ENCODE measurements around the gene PGBD1. TPM values are rescaled to one million over a fixed set of nuclear protein-coding genes. Genes with fewer than 3 reads are reported as not detected.

The PGBD1 gene
- total RNA-seq, 1 donor from 2014 or later = 7.9 TPM

- Histone ChIP-seq H3K9me3 (ENCODE audit: insufficient read depth, low read depth, low read length) (no peaks in the 10 kb centered on the region), H3K9ac (ENCODE audit: low read length) (no peak overlapping the region), H4K20me1 (ENCODE audit: insufficient read depth, low read length) (no peaks in the 10 kb centered on the region), H3K79me2 (ENCODE audit: insufficient read depth, low read length) (no peaks in the 10 kb centered on the region), H3K27ac (ENCODE audit: low read depth, low read length) (peak overlapping the region; percentile 95), H3K4me2 (ENCODE audit: low read length) (peak overlapping the region; percentile 87), H2AFZ (ENCODE audit: low read depth, low read length) (no peak overlapping the region), H3K4me1 (ENCODE audit: insufficient read depth, low read length) (peaks cover 14% of the 10 kb centered on the region), H3K4me3 (ENCODE audit: insufficient read depth, low read depth, low read length) (no peak overlapping the region), H3K27me3 (ENCODE audit: insufficient read depth, low read length) (no peaks in the 10 kb centered on the region), H3K36me3 (ENCODE audit: insufficient read depth, low read length) (no peaks in the 10 kb centered on the region)
- DNase-seq (ENCODE audit: low read depth) (no peak), FAIRE-seq (no peak)
- H3K27me3 Mint-ChIP-seq (ENCODE audit: low read depth, unreplicated experiment) = no peaks in the 10 kb centered on the region
- TF ChIP-seq CTCF (IDR thresholded peaks at IDR 0.05; ENCODE audit: insufficient read depth, low read depth, low read length) = no peak
- H3K27ac Mint-ChIP-seq (ENCODE audit: unreplicated experiment) = no peak overlapping the region
- peaks cover under 1% of the 10 kb centered on the region for H3K9me3 Mint-ChIP-seq (ENCODE audit: unreplicated experiment)
- H3K4me1 Mint-ChIP-seq (ENCODE audit: low read depth, unreplicated experiment) = no peaks in the 10 kb centered on the region
- no peak overlapping the region for H3K4me3 Mint-ChIP-seq (ENCODE audit: unreplicated experiment)
- peaks cover under 1% of the 10 kb centered on the region for H3K36me3 Mint-ChIP-seq (ENCODE audit: low read depth, unreplicated experiment)
Measured at GRCh38 chr6:28334286-28335039, 53.1 kb downstream of the PGBD1 start.

GRCh38 chr6:28335040-28335563 lies 53.7 kb downstream of the PGBD1 start:
- H3K9me3 Mint-ChIP-seq (ENCODE audit: unreplicated experiment) = no peaks in the 10 kb centered on the region
- H3K4me3 ChIP-seq (ENCODE audit: insufficient read depth, low read depth, low read length) = peak overlapping the region; percentile 80
- peak overlapping the region; percentile 95 for H3K27ac ChIP-seq (ENCODE audit: low read depth, low read length)
- H3K9me3 ChIP-seq (ENCODE audit: insufficient read depth, low read depth, low read length) = no peaks in the 10 kb centered on the region
- H3K27me3 Mint-ChIP-seq (ENCODE audit: low read depth, unreplicated experiment) = no peaks in the 10 kb centered on the region
- peaks cover 14% of the 10 kb centered on the region for H3K4me1 ChIP-seq (ENCODE audit: insufficient read depth, low read length)
- TF ChIP-seq EZH2 (IDR thresholded peaks at IDR 0.05; ENCODE audit: insufficient read depth, low read length) (no peak), CTCF (IDR thresholded peaks at IDR 0.05; ENCODE audit: insufficient read depth, low read depth, low read length) (no peak)
- DNase-seq (ENCODE audit: low read depth) = no peak
- no peaks in the 10 kb centered on the region for H4K20me1 ChIP-seq (ENCODE audit: insufficient read depth, low read length)
- H3K4me2 ChIP-seq (ENCODE audit: low read length) = peak overlapping the region; percentile 87
- peak overlapping the region; percentile 90 for H3K9ac ChIP-seq (ENCODE audit: low read length)
- no peaks in the 10 kb centered on the region for H3K4me1 Mint-ChIP-seq (ENCODE audit: low read depth, unreplicated experiment)
- H3K27me3 ChIP-seq (ENCODE audit: insufficient read depth, low read length) = no peaks in the 10 kb centered on the region
- no peaks in the 10 kb centered on the region for H3K36me3 Mint-ChIP-seq (ENCODE audit: low read depth, unreplicated experiment)
- no peak overlapping the region for H3K27ac Mint-ChIP-seq (ENCODE audit: unreplicated experiment)
- FAIRE-seq = no peak
- H3K36me3 ChIP-seq (ENCODE audit: insufficient read depth, low read length) = no peaks in the 10 kb centered on the region
- H3K79me2 ChIP-seq (ENCODE audit: insufficient read depth, low read length) = no peaks in the 10 kb centered on the region
- H2AFZ ChIP-seq (ENCODE audit: low read depth, low read length) = peak overlapping the region; percentile 53
- no peak overlapping the region for H3K4me3 Mint-ChIP-seq (ENCODE audit: unreplicated experiment)
